Glutamatergic neuron (in vitro differentiated cells): ENCODE results near the gene CALCA. TPM values are rescaled to one million over a fixed set of nuclear protein-coding genes. Genes with fewer than 3 reads are reported as not detected.

Experiments
- DNase-seq: peaks from one replicate; pipeline ENCODE4 v3.0.0; 2022
- H3K27ac Mint-ChIP-seq: one replicate; pipeline ENCODE4 v1.8.0; 2020; ENCODE audit warnings: mild to moderate bottlenecking, mixed read lengths, inconsistent platforms; ENCODE audit not compliant: unreplicated experiment
- H3K27me3 Mint-ChIP-seq: one replicate; pipeline ENCODE4 v1.8.0; 2020; ENCODE audit warnings: mild to moderate bottlenecking, moderate library complexity, mixed read lengths, inconsistent platforms; ENCODE audit not compliant: unreplicated experiment
- H3K36me3 Mint-ChIP-seq: one replicate; pipeline ENCODE4 v1.8.0; 2020; ENCODE audit warnings: mild to moderate bottlenecking, mixed read lengths, inconsistent platforms; ENCODE audit not compliant: unreplicated experiment
- H3K4me1 Mint-ChIP-seq: one replicate; pipeline ENCODE4 v1.8.0; 2020; ENCODE audit warnings: mild to moderate bottlenecking, low read depth, mixed read lengths, inconsistent platforms; ENCODE audit not compliant: unreplicated experiment
- H3K4me3 Mint-ChIP-seq: one replicate; pipeline ENCODE4 v1.8.0; 2020; ENCODE audit warnings: mild to moderate bottlenecking, mixed read lengths, inconsistent platforms; ENCODE audit not compliant: unreplicated experiment
- H3K9me3 Mint-ChIP-seq: one replicate; pipeline ENCODE4 v1.8.0; 2020; ENCODE audit warnings: mild to moderate bottlenecking, moderate library complexity, mixed read lengths, inconsistent platforms; ENCODE audit not compliant: unreplicated experiment
- total RNA-seq: library from RNA; stranded (reverse); fragmentation: NEBNext Ultra II Directional; extraction: Animal tissue kit (Norgen Biotek cat#: 25700); gene quantifications from one replicate; pipeline ENCODE4 v1.2.1, GENCODE V29; 2021; ENCODE audit not compliant: unreplicated experiment
- TF ChIP-seq, protein P1 (sequence below): fragments of 200-600 bp; sonication (generic); IDR thresholded peaks from one replicate; pipeline ENCODE4 v1.5.0; 2021; ENCODE audit not compliant: partially characterized antibody, unreplicated experiment

Gene CALCA
- total RNA-seq, 1 donor from 2014 or later: not detected

DNA sequence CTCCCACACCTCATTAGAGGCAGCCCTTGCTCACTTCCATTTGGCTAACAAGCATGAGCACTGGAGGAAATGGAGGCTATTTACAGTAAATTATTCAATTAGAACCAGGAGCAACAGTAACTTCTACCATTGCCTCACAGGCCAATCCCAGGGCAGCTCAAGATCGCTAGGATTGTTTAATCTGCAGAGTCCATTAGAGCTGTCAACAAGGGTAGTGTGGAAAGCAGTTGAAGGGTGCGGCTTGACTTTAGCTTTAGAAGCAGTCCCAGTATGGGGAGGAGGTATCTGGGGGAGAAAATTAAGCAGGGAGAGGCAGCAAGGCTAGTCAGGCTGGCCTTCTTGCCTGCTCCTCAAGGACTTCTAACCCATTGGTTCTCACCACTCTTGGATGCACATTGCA lies 41.8 kb downstream of the CALCA start:
- H3K27ac Mint-ChIP-seq: no peak overlapping the region
- H3K36me3 Mint-ChIP-seq: peaks cover 4% of the 10 kb centered on the region
- TF ChIP-seq, protein P1, sequence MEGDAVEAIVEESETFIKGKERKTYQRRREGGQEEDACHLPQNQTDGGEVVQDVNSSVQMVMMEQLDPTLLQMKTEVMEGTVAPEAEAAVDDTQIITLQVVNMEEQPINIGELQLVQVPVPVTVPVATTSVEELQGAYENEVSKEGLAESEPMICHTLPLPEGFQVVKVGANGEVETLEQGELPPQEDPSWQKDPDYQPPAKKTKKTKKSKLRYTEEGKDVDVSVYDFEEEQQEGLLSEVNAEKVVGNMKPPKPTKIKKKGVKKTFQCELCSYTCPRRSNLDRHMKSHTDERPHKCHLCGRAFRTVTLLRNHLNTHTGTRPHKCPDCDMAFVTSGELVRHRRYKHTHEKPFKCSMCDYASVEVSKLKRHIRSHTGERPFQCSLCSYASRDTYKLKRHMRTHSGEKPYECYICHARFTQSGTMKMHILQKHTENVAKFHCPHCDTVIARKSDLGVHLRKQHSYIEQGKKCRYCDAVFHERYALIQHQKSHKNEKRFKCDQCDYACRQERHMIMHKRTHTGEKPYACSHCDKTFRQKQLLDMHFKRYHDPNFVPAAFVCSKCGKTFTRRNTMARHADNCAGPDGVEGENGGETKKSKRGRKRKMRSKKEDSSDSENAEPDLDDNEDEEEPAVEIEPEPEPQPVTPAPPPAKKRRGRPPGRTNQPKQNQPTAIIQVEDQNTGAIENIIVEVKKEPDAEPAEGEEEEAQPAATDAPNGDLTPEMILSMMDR: no peak
- H3K4me3 Mint-ChIP-seq: no peak overlapping the region
- H3K9me3 Mint-ChIP-seq: peaks cover 5% of the 10 kb centered on the region
- no peaks in the 10 kb centered on the region for H3K27me3 Mint-ChIP-seq
- no peaks in the 10 kb centered on the region for H3K4me1 Mint-ChIP-seq
- DNase-seq: no peak

DNA sequence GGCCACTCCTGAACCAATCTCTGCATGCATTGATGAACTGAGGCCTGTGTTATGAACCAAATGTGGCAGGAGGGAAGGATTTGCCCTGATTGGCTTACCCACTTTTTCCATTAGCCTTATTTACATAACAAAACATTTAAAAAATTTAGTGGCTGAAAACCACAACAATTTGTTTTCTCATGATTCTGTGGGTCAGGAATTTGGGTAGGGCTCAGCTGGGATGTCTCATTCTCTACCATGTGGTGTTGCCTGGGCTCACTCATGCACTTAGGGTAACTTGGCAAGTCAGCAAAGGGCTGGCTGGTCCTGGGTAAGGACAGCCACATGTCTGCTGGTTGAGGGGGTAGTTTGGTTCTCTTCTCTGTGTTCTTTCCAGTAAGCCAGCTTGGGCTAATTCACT lies 45.0 kb downstream of the CALCA start:
- no peak overlapping the region for H3K27ac Mint-ChIP-seq
- DNase-seq: no peak
- peaks cover 4% of the 10 kb centered on the region for H3K9me3 Mint-ChIP-seq
- H3K4me1 Mint-ChIP-seq: no peaks in the 10 kb centered on the region
- no peaks in the 10 kb centered on the region for H3K27me3 Mint-ChIP-seq
- H3K36me3 Mint-ChIP-seq: no peaks in the 10 kb centered on the region
- TF ChIP-seq, protein P1: no peak
- no peak overlapping the region for H3K4me3 Mint-ChIP-seq

DNA sequence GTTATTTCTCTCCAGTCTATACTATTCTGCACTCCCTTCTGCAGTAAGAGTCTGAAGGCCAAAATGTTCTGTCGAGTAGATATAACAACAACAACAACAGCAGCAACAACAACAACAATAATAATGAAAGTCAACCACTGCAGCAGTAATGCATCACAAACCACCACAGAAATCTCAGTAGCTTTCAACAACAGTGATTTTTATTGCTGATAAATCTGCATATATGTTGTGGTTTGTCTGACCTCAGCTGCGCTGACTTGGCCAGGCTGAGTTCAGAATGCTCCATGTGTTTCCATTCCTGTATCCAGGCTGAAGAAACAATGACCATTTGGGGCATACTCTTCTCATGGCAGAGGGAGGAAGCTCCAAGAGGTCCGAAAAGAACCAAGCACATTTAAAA lies 47.8 kb downstream of the CALCA start:
- Mint-ChIP-seq H3K27ac (no peak overlapping the region), H3K4me1 (no peaks in the 10 kb centered on the region), H3K9me3 (peaks cover 4% of the 10 kb centered on the region), H3K36me3 (no peaks in the 10 kb centered on the region), H3K27me3 (no peaks in the 10 kb centered on the region), H3K4me3 (no peak overlapping the region)
- TF ChIP-seq, protein P1: no peak
- no peak for DNase-seq

Other genes with a start within 250 kb of the CALCA start
- gene CYP2R1, start 80.1 kb downstream of the CALCA start, total RNA-seq: 23.5 TPM
- 0.74 TPM for gene CALCB, start 101.2 kb upstream of the CALCA start, total RNA-seq
- gene INSC, start 142.6 kb upstream of the CALCA start, total RNA-seq: not detected